DMS 273 (cell line): ENCODE results near the gene TAS1R2.
"Not testable (repeated sequence)": the region's sequence is repeated elsewhere in the genome, so short reads cannot be mapped to it uniquely, and the experiment has no call there.

Experiments used
- DNase-seq: peaks from one replicate; lab custom pipeline; 2025; ENCODE audit not compliant: unreplicated experiment; lab: John Stamatoyannopoulos, UW

Gene TAS1R2

DNA sequence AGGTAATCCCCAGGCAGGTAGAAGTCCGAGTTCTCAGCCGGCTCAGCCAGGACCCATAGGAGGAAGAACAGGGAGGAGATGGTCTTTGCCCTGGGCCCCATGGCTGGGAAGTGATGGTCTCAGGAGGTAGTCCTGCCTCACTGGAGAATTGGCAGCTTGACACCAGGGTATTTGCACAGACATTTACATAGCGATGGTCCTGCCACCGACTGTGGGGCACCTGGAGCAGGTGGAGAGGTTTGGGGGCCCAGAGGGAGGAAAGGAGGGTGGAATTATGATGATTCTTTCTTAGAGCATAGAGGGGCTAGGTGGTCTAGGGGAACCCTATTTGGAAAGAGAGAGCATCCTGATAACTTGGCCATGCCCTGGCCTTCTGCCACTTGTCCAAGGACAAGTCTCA lies at the start of gene TAS1R2:
TAS1R2 (minus strand) TSS at position 101 of the 400 bp plus-strand sequence; CDS start at position 101, 0 bp downstream.
- no peak for DNase-seq

DNA sequence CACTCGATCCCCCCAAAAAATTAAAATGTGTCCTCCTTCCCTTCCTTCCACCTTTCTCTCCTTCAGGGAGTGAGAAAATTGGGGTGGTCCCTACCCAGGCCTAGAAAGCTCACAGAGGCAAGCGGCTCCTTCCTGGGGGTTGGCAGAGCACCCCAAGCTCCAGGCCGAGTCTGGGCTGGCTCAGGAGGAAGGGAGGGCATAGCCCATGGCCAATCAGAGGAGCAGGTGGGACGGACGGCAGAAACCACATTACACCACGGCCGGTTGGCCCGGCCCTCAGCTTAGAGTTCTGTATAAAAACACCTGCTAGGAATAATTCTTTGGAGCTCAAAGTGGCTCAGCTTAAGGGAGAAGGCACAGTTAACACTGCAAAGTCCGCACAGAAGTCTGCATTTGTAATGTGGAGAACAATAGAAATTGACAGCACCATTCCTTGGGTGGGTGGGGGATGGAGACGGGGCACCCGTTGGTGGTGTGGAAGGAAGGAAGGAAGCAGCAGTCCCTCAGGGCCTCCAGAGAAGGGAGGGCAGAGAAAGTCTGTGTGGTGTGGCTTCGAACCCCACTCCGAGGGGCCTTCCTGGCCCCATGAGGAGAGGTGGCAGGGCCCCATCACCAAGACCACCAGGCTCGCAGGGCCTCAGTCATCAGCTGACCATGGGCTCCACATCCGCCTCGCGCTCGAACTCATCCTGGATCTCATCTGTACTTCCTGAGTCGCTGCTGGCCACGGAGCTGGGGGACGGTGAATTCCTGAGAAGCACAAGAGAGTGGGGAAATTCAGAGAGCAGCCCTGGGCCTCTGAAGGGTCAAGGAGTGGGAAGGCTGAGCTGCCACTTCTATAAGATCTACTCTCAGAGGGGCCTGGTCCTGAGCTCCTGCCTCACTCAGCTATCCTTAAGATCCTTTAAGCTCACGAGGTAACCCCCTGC lies 48.7 kb upstream of the TAS1R2 start:
- no peak for DNase-seq

DNA sequence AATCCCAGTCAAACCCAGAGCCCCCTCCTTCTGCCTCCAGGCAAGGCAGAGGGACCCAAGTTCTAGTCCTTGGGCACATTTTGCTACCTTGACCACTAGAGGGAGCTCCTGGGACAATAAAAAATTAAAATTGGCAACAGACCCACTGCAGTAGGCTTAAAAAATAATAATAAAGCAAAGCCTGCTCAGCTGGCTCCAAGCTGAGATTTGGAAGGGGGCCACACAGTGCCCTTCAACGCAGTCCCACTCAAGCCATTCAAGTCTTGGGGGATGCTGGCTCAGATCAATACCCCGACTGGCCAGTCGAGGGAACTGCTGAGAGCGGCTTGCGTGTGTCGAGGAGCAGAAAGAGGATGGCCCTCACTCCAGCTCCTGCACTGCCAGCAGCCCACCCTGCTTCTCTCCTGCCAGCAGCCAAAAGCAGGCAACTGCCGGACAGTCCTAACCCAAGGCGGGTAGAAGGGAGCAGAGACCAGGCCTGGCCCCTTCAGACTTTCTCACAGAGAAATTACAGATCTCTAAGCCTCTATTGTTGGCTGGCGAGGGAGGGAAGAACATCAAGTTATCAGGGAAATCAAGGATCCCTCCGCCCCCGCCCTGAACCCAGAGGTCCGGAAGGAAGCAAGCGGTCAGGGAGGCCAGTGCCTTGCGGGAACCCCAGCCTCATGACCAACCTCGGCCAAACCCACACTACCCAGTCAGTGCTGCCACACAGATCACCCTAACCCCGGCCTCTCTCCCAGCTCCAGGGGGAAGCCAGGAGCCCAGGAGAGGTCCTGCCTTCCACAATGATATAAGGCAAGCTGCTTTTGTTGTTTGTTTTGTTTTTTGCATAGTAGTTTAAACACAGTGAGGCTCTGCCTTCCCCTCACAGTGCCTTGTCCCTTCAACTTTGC lies 47.8 kb upstream of the TAS1R2 start:
- DNase-seq: peak; percentile 73

DNA sequence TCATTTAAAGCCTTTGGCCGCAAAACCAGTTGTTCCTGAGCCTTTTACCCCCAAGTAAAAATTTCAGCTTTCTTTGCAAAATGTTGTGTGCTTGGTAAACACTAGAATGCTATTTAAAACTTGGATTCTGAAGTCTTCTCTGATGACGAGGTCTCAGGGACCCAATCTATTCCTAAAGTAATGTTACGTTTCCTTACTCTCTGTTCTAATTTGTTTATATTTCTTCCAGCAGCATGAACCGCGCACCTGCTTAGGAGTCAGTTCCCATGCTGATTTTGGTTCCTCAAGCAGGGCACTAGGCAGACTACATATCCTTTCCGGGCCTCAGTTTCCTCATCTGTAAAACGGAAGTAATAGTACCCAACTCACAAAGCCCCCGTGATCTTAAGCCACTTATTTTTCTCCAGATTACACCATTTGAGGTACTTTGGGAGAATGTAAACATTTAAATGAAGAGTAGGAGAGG lies 43.9 kb upstream of the TAS1R2 start:
- no peak for DNase-seq

DNA sequence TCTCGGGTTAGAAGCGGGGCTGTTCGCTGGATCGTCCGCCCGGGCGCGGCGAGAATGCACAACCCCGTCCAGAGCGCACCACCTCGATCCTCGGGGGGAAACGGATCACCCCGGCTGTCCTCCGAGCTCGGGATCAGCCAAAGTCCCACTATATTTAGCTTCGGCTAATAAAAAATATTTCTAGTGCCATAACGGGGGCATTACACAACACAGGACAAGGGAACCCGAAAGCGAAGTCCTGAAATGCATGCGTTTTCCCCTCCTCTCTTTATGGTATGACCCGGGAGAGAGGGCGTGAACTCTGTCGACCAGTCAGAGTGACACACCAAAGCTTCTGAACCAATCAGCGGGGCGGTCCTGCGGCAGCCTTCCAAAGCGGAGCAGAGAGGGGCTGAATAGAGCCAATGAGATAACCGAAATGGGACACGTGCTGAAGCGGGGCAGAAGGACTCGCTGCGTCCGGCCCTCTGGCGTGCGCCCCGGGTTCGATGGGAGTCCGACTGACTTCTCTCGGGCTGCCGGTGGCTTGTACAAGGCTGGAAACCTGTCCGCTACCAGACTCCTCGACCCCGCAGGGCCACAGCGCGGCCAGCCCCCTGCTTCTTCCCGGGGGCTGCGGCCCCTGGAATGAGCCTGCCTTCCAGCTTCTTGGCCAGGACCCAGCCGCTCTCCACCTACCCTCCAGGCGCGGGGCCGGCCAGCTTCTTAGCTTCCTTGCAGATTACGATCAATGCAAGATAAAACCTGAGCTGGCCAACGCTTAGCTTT lies 43.2 kb upstream of the TAS1R2 start, which contains the start of gene ALDH4A1:
ALDH4A1 (minus strand) TSS at position 33 of the 768 bp plus-strand sequence; CDS start at position 1, 32 bp downstream.
- peak; percentile 99 for DNase-seq

DNA sequence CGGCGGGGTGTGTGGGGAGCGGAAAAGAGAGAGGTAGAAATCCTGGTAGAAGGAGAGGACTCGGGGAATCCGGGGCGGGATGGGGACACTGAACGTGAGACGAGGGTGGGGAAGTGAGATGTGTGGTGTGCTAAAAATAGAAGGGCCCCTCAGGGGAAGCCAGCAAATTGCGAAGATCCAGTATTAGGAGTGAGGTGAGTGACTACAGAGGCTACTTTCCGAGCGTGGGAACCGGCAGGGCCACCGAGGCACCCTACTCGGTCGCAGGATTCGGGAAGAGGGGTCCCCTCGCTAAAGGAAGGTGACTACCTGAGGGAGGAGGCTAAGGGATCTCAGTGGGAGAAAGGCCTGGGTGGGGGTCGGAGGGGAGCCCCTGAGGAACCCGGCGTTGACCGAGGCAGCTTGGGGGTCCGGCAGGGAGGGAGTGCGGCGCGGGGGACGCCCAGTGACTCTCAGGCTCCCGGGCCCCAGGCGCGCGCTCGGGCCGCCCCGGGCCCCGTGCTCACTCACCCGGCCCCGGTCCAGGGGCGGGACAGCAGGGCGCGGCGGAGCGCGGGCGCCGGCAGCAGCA lies 42.6 kb upstream of the TAS1R2 start:
- peak; percentile 47 for DNase-seq

DNA sequence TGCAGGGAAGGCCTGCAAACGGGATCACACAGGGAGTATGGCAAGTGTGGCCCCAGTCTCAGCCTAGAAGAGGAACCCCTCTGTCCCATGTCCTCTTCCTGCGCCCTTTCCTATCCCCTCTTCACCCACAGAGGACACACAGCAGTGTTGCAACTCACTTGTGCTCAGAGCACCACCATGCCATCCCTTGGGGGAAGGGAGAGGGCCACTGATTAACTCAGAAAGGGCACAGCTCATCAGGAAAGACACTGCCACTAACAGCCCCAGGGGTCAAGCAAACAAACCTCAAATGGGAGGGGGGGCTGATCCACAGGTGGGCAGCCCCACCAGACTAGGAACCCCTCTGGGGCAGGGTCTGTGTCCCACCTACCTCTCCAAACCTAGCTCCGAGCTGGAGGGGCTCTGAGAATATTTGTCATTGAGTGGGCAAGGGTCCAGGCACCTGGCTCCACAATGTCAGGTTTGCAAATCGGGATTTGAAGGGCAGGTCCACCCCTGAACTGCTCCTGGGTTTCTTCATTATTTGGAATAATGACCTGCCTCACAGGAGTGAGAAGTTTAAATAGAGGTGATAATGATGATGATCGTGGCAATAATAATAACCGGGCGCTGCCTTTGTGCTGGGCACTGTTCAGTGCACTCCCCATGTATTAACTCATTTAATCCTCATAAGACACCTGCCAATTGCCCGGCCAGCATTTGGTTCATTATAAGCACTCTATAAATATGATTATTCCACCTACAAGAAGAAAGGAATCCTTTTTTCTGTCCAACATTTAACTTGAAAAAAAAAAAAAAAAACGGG lies 41.9 kb upstream of the TAS1R2 start:
- DNase-seq: no peak

DNA sequence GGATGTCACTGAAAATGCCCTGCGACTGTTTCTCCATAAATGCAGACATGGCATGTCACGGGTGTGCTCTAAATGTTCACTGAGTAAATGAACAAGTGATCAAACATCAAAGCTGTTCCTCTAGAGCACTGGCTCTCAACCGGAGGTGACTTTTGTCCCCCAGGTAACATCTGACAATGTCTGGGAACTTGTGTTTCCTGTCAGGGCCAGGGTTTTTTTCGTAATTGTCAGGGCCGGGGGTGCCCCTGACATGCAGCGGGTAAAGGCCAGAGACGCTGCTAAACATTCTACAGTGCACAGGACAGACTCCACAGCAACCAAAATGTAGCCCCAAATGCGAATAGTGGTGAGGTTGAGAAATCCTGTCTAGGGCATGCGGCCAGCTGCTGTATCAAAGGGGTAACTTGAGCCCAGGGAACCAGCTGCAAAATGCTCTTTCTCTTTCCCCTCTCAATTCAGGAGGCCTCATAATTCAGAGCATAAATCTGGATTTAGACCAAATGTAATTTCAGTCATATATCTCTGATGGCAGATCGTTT lies 40.9 kb upstream of the TAS1R2 start:
- DNase-seq: peak; percentile 62

DNA sequence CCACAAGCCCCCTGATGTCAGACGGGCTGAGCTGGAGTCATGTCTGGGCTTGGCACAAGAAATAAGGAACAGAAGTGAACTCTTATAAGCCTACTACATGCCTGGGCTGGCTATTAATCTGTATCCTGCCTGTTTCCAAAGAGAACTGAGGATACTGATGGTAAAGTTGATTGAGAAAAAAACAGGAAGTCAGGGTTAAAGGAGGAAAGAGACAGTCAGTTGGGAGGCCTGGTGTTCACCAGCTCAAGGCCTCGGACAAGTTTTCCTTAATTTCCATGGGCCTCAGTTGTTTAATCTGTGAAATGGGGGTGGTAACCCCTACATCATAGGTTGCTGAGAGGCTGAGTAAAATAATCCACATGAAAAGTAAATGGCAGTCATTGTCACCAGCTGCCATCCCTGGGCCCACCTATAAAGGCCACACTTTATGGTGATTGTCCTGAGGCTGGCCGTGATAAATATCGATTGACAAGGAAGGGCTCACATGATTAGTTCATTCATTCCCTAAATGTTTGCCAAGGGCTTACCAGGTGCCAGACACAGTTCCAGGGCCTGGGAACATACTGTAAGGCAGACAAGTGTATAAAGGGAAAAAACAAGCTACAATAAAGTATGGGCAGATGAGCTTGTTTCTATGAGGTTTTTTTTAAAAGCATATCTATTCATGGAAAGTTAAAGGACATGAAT lies 40.0 kb upstream of the TAS1R2 start:
- no peak for DNase-seq

DNA sequence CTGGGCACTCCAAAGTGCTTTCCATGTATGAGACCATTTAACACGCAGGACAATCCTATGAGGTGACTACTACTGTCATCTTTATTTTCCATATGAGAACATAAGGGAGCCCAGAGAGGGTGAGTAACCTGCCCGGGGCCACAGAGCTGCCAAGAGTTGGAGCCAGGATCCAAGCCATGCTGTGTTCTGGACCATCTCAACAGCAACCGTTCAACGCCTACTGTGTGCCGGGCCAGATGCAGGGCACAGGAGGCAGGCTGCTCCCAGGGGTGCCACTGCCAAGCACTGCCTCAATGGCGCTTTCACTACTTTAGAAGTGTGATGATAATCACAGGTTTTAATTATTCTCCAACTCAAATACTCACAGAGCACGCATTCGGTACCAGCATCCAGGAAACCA lies 39.1 kb upstream of the TAS1R2 start:
- no peak for DNase-seq

DNA sequence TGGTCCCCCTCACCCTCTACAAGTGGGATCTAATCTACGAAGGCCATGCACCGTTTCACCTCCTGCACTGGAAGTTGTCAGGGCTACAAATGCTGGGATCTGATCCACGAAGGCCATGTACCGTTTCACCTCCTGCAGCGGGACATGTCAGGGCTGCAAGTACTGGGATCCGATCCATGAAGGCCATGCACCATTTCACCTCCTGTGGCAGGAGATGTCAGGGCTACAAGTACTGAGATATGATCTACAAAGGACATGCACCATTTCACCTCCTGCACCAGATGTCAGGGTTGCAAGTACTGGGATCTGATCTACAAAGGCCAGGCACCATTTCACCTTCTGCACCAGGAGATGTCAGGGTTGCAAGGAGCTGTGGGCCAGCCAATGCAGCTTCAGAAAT lies 35.9 kb upstream of the TAS1R2 start:
- DNase-seq: no peak

DNA sequence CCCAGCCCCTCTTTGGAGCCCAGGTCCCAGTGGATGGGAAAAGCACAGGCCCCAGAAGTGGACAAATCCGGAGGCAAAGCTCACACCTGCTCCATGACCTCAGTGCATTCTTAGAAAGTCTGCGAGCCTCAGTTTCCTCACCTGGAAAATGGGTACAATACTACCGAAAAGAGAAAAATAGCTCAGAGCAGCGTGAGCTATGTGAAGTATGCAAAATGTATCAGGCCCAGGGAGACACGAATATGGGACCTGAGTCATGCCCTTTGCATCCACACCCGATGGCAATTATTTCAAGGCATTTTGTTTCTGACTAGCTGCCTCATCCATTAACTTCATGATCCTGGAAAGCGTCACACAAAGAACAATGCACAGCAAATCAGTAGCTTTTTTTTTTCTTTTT lies 33.7 kb upstream of the TAS1R2 start:
- DNase-seq: no peak

DNA sequence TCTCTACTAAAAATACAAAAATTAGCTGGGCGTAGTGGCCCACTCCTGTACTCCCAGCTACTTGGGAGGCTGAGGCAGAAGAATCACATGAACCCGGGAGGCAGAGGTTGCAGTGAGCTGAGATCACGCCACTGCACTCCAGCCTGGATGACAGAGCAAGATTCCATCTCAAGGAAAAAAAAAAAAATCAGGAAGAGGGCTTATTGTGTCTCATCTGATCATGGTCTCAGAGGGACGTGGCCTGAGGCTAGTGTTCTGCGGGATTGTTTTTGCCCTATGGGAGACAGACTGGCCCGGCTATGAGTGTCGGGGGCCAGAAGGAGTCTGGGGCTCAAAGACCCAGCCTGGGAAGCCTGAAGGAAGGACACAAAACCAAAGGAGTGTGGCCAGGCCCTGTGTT lies 32.4 kb upstream of the TAS1R2 start:
- not testable (repeated sequence) for DNase-seq

DNA sequence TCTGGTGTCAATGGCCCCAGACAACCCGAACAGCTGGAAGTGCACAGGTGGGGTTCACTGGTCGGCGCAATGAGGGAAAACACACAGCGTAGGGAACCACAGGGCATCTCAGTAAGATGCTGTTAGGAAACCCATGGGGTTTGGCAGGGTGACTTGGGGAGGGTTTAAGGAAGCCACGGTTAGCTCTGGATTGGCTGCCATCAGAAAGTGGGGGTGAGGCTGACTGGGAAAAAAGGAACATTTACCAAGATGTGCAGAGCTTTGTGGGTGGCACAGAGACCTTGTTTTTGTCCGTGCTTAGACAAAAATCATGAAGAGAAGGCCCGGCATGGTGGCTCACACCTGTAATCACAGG lies 31.9 kb upstream of the TAS1R2 start:
- no peak for DNase-seq

DNA sequence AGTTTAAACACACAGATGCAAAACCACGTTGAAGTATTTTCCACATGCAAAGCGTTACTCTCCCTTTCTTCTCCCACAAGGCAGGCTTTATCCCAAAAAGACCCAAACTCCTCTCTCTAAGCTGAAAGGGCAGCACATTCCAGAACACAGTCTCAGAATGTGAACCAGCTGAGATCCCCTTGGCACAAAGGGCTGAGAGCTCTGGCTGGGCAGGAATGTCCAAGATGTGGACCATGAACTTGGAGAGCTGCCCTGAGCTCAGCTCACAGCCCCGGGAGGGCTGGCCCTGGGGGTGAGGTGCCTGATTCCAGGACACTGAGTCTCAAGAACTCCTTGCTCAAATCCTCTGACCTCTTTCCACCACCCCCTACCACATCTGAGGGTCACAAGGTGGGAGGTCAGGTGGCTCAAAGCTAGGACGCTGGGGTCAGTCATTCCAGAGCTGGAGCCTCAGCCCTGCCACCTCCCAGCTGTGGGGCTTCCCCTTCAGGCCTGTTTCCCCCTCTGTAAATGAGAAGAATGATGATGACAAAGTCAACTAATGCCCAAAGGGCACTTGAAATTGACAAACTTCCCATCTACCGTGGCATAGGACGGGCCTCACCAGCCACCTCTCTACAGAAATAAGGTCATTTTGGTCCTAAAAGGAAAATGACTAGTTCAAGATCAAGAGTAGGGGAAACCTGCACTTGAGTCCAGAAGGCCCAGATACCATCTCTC lies 31.4 kb upstream of the TAS1R2 start:
- DNase-seq: no peak

DNA sequence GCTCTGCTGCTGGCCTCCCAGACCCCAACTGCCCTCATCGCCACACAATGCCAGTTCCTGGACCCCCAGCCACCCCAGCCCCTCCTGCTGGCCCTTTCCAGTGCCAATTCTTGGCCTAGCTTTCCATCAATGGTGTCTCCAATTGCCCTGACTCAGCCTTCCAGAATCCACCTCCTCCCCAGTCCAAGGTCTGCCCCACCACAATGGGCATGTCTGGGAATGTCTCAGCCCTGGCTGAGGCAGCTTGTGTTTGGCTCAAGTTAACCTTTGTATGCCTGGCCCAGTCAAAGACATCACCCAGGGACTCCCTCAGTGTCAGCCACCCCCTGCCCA lies 26.5 kb upstream of the TAS1R2 start:
- DNase-seq: no peak

DNA sequence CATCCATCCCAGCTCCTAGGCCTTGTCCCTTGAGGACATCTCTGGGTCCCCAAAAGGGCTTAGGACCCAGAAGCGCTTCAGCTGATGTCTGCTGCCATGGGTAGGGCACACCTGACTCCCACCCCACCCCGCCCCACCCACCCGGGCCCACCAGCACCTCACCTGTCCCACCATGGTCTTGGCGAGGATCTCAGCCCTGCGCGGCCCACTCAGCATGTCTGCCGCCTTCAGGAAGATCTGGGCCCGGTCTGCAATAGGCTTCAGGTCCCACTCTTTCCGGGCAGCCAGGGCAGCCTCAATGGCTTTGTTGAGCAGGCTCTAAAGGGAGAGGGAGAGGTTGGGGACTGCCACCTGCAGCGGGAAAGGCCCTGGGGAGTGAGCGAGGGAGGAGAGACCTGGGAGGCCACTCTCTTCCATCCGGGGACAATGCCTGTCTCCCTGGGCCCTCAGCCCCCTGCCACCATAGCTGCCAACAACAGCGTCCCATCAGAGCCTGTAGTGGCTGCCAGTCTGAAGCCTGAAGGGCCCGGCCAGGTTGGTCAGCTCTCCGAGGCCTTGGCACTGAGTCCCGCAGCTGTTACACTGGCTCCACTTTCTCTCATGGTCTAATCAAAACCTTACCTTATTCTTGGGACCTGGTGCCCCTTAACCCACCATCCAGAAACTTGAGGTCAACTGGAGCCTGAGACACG lies 26.0 kb upstream of the TAS1R2 start:
- no peak for DNase-seq

DNA sequence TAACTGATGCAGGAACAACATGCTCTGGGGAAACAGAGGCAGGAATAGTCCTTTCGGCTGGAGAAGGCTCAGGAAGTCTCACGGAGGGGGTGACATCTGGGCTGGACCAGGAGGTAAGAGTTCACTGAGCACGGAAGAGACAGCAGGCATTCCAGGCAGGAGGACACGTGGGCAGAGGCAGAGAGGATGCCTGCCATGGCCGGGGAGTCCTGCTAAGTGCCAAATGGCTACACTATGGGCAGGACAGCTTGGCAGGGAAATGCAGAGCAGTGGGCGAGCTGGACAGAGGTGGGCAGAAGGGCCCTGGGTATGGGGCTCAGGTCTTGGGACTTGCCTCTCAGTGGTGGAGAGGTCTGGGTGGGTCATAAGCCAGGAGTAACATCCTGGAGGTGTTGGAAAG lies 25.3 kb upstream of the TAS1R2 start:
- DNase-seq: no peak
